GM18868 (cell line): ENCODE measurements around the gene AMZ1.
"Not testable (repeated sequence)": the region's sequence is repeated elsewhere in the genome, so short reads cannot be mapped to it uniquely, and the experiment has no call there.

ENCODE experiments used
- ATAC-seq: cut with Tn5 transposase; IDR thresholded peaks from one replicate; pipeline ENCODE4 v1.9.1; 2021; ENCODE audit warnings: mild to moderate bottlenecking, moderate library complexity; ENCODE audit not compliant: unreplicated experiment

Gene AMZ1

GRCh38 chr7:2709553-2710285 is 21.7 kb downstream of the AMZ1 start:
- peak; percentile 75 for ATAC-seq

- peak; percentile 74 for ATAC-seq
These were observed 22.3 kb downstream of the AMZ1 start for GRCh38 chr7:2710286-2710655.

GRCh38 chr7:2710901-2711551 is 23.0 kb downstream of the AMZ1 start:
- ATAC-seq = no peak

- ATAC-seq = no peak
These were observed 24.1 kb downstream of the AMZ1 start for GRCh38 chr7:2711895-2712675.

GRCh38 chr7:2713370-2713769 is 25.4 kb downstream of the AMZ1 start:
- ATAC-seq = no peak

GRCh38 chr7:2713978-2714377 is 26.0 kb downstream of the AMZ1 start:
- ATAC-seq = no peak

GRCh38 chr7:2714636-2715035 is 26.6 kb downstream of the AMZ1 start:
- ATAC-seq = no peak

GRCh38 chr7:2715341-2716231 is 27.6 kb downstream of the AMZ1 start:
- peak; percentile 44 for ATAC-seq

GRCh38 chr7:2716488-2716887 is 28.5 kb downstream of the AMZ1 start:
- no peak for ATAC-seq

GRCh38 chr7:2716906-2717292 is 28.9 kb downstream of the AMZ1 start:
- no peak for ATAC-seq

GRCh38 chr7:2717293-2718261 is 29.6 kb downstream of the AMZ1 start:
- no peak for ATAC-seq

- ATAC-seq = no peak
These were observed 30.4 kb downstream of the AMZ1 start for GRCh38 chr7:2718296-2718965.

GRCh38 chr7:2719007-2719406 is 31.0 kb downstream of the AMZ1 start:
- peak; percentile 40 for ATAC-seq

- ATAC-seq = no peak
These were observed 32.0 kb downstream of the AMZ1 start for GRCh38 chr7:2720024-2720423.

GRCh38 chr7:2721842-2722241 is 33.8 kb downstream of the AMZ1 start:
- no peak for ATAC-seq

GRCh38 chr7:2722591-2722990 is 34.6 kb downstream of the AMZ1 start:
- ATAC-seq = no peak

- ATAC-seq = no peak
These were observed 35.3 kb downstream of the AMZ1 start for GRCh38 chr7:2723138-2723850.

- ATAC-seq = not testable (repeated sequence)
These were observed 36.0 kb downstream of the AMZ1 start for GRCh38 chr7:2724036-2724435.
